Ishikawa (cell line): ENCODE data around the gene PRR36.

ENCODE experiments used
- CEBPB ChIP-seq: IDR thresholded peaks from 2 replicates; pipeline ENCODE4 v1.6.1; 2012
- EGR1 ChIP-seq: IDR thresholded peaks from 2 replicates; pipeline ENCODE4 v1.6.1; 2012
- EP300 ChIP-seq: IDR thresholded peaks from 2 replicates; pipeline ENCODE4 v1.6.1; 2012; ENCODE audit warnings: borderline replicate concordance
- NFIC ChIP-seq: IDR thresholded peaks from 2 replicates; pipeline ENCODE4 v1.6.1; 2012
- RAD21 ChIP-seq: IDR thresholded peaks from 2 replicates; pipeline ENCODE4 v1.6.1; 2012; ENCODE audit warnings: low read depth
- TAF1 ChIP-seq: IDR thresholded peaks from 2 replicates; pipeline ENCODE4 v1.6.1; 2012; ENCODE audit warnings: low read depth, mild to moderate bottlenecking
- TCF12 ChIP-seq: IDR thresholded peaks from 2 replicates; pipeline ENCODE4 v1.6.1; 2012; ENCODE audit warnings: low read depth
- TEAD4 ChIP-seq: IDR thresholded peaks from 2 replicates; pipeline ENCODE4 v1.6.1; 2012
- YY1 ChIP-seq: IDR thresholded peaks from 2 replicates; pipeline ENCODE4 v1.6.1; 2012; ENCODE audit warnings: low read depth
- ZBTB7A ChIP-seq: IDR thresholded peaks from 2 replicates; pipeline ENCODE4 v1.6.1; 2012; ENCODE audit warnings: low read depth
- TF ChIP-seq, protein P1 (sequence below): IDR thresholded peaks from 2 replicates; pipeline ENCODE4 v1.6.1; 2012
- TF ChIP-seq, protein P2 (sequence below): IDR thresholded peaks from 2 replicates; pipeline ENCODE4 v1.6.1; 2012; ENCODE audit warnings: low read depth, mild to moderate bottlenecking
- TF ChIP-seq, protein P3 (sequence below): IDR thresholded peaks from 2 replicates; pipeline ENCODE4 v1.6.1; 2012

DNA sequence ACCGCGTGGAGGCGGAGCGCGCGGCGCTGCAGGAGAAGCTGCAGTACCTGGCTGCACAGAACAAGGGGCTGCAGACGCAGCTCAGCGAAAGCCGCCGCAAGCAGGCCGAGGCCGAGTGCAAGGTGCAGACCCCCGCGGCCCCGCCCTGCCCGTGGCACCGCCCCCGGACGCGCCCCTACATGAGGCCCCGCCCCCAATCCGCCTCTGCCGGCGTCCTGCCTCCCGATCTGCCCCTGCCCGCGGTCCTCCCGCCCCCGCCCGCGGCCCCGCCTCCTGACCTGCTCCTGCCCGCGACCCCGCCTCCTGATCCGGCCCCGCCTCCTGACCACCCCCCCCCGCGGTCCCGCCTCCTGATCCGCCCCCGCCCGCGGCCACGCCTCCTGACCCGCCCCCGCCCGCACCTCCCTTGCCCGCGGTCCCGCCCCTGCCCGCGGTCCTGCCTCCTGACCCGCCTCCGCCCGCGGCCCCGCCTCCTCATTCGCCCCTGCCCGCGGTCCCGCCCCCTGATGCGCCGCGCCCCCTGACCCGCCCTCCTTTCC, 11.7 kb downstream of the PRR36 start:
- TF ChIP-seq TAF1: no peak
- TF ChIP-seq EP300: no peak
- TF ChIP-seq TEAD4: no peak
- TF ChIP-seq, protein P1, sequence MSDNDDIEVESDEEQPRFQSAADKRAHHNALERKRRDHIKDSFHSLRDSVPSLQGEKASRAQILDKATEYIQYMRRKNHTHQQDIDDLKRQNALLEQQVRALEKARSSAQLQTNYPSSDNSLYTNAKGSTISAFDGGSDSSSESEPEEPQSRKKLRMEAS: no peak
- no peak for TF ChIP-seq TCF12
- no peak for TF ChIP-seq YY1
- TF ChIP-seq, protein P2, sequence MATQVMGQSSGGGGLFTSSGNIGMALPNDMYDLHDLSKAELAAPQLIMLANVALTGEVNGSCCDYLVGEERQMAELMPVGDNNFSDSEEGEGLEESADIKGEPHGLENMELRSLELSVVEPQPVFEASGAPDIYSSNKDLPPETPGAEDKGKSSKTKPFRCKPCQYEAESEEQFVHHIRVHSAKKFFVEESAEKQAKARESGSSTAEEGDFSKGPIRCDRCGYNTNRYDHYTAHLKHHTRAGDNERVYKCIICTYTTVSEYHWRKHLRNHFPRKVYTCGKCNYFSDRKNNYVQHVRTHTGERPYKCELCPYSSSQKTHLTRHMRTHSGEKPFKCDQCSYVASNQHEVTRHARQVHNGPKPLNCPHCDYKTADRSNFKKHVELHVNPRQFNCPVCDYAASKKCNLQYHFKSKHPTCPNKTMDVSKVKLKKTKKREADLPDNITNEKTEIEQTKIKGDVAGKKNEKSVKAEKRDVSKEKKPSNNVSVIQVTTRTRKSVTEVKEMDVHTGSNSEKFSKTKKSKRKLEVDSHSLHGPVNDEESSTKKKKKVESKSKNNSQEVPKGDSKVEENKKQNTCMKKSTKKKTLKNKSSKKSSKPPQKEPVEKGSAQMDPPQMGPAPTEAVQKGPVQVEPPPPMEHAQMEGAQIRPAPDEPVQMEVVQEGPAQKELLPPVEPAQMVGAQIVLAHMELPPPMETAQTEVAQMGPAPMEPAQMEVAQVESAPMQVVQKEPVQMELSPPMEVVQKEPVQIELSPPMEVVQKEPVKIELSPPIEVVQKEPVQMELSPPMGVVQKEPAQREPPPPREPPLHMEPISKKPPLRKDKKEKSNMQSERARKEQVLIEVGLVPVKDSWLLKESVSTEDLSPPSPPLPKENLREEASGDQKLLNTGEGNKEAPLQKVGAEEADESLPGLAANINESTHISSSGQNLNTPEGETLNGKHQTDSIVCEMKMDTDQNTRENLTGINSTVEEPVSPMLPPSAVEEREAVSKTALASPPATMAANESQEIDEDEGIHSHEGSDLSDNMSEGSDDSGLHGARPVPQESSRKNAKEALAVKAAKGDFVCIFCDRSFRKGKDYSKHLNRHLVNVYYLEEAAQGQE: no peak
- TF ChIP-seq ZBTB7A: no peak; the same call in 1 of the 2 replicates
- TF ChIP-seq RAD21: no peak
- TF ChIP-seq EGR1: no peak
- TF ChIP-seq, protein P3, sequence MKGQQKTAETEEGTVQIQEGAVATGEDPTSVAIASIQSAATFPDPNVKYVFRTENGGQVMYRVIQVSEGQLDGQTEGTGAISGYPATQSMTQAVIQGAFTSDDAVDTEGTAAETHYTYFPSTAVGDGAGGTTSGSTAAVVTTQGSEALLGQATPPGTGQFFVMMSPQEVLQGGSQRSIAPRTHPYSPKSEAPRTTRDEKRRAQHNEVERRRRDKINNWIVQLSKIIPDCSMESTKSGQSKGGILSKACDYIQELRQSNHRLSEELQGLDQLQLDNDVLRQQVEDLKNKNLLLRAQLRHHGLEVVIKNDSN: no peak; the same call in 1 of the 2 replicates
- no peak for TF ChIP-seq NFIC
- TF ChIP-seq CEBPB: no peak
